ENCODE measurements around the gene BICRAL.
"Not testable (repeated sequence)": the region's sequence is repeated elsewhere in the genome, so short reads cannot be mapped to it uniquely, and the experiment has no call there.

The BICRAL gene

DNA sequence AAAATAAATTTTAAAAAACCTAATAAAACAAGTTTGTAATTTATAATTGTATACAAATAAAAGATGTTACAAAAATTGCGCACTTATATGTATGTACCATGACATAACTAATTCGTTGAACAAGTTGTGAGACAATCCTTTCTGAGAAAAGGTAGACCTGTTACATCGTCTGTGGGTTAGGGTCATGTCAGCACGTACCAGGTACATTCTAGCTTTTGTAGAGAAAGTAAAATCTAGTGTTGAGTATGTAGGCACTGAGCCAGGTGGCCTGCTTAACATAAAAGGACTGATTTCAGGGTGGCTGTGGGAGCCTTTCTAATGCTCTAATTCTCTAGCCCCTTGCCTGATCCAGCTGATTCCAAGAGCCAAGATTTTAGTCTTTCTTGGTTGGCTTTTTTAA is 108.0 kb downstream of the BICRAL start:
- H3K4me2 ChIP-seq (ENCODE audit: low read length) = peak overlapping the region; percentile 94
- peaks cover 15% of the 10 kb centered on the region for H3K79me2 ChIP-seq (ENCODE audit: low read length)
- H3K4me1 ChIP-seq (ENCODE audit: low read length) = peaks cover 28% of the 10 kb centered on the region
- no peaks in the 10 kb centered on the region for H3K9me3 ChIP-seq (ENCODE audit: insufficient read depth, low read length)
- no peak overlapping the region for H2AFZ ChIP-seq (ENCODE audit: low read depth, low read length)
- TF ChIP-seq EZH2phosphoT487 (IDR thresholded peaks at IDR 0.05; ENCODE audit: low read depth) = no peak
- TF ChIP-seq, protein P1, sequence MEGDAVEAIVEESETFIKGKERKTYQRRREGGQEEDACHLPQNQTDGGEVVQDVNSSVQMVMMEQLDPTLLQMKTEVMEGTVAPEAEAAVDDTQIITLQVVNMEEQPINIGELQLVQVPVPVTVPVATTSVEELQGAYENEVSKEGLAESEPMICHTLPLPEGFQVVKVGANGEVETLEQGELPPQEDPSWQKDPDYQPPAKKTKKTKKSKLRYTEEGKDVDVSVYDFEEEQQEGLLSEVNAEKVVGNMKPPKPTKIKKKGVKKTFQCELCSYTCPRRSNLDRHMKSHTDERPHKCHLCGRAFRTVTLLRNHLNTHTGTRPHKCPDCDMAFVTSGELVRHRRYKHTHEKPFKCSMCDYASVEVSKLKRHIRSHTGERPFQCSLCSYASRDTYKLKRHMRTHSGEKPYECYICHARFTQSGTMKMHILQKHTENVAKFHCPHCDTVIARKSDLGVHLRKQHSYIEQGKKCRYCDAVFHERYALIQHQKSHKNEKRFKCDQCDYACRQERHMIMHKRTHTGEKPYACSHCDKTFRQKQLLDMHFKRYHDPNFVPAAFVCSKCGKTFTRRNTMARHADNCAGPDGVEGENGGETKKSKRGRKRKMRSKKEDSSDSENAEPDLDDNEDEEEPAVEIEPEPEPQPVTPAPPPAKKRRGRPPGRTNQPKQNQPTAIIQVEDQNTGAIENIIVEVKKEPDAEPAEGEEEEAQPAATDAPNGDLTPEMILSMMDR (IDR thresholded peaks at IDR 0.05; ENCODE audit: low read depth, low read length) = no peak
- H3K9ac ChIP-seq (ENCODE audit: low read length) = peak overlapping the region; percentile 83
- no peaks in the 10 kb centered on the region for H3K27me3 ChIP-seq (ENCODE audit: low read depth, low read length)
- H3K4me3 ChIP-seq (ENCODE audit: low read length) = peak overlapping the region; percentile 86
- H3K36me3 ChIP-seq (replicated peaks; ENCODE audit: low read depth, low read length) = peaks cover 11% of the 10 kb centered on the region
- no peaks in the 10 kb centered on the region for H4K20me1 ChIP-seq (ENCODE audit: insufficient read depth, low read length)
- peak overlapping the region; percentile 82 for H3K27ac ChIP-seq (ENCODE audit: low read length)

DNA sequence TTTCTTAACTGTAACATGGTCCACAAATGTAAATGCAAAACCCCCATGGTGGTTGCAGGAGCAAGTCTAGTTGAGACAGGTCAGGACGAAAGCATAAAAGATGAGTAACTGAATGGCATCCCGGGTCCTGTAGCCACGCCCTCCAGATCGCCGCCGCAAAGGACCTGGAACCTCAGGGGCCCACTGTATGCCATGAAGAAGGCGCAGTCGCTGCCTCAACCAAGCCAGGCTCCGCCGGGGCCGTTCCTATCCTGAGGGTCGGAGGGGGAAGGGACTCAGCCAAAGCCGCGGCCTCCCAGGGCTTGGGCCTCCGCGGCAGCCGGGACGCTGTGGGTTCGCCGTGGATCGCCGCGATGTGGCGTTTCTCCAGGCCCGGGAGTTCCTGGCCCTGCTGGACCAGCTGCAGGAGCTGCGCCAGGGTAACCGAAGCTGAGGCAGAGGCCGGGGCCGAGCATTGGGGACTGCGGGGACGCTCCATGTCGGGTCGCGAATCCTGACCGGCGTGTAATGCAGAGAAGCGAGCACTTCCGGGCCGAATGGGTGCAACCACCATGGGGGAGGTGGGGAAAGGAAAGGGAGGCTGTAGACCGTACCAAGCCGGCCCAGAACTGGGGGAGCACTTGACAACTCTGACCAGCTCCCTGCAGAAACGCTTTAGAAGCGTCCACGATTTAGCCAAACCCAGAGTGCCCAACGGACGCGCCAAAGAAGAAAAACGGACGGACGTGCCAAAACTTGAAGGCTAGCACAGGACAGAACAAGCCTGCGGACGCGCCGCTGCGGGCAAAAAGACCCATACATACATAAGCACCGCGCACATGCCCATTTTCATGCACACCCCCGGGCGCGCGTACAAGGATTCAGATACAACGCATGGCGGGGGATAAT is 108.7 kb downstream of the BICRAL start:
- TF ChIP-seq EZH2phosphoT487 (IDR thresholded peaks at IDR 0.05; ENCODE audit: low read depth) = no peak
- TF ChIP-seq, protein P1 (IDR thresholded peaks at IDR 0.05; ENCODE audit: low read depth, low read length) = no peak
- no peaks in the 10 kb centered on the region for H3K27me3 ChIP-seq (ENCODE audit: low read depth, low read length)
- peaks cover 11% of the 10 kb centered on the region; the same call in 1 of the 2 replicates for H3K79me2 ChIP-seq (ENCODE audit: low read length)
- H3K36me3 ChIP-seq (replicated peaks; ENCODE audit: low read depth, low read length) = peaks cover 6% of the 10 kb centered on the region
- peak overlapping the region; percentile 94 for H3K4me2 ChIP-seq (ENCODE audit: low read length)
- H3K9ac ChIP-seq (ENCODE audit: low read length) = peak overlapping the region; percentile 83
- H3K4me3 ChIP-seq (ENCODE audit: low read length) = peak overlapping the region; percentile 86
- peak overlapping the region; percentile 82 for H3K27ac ChIP-seq (ENCODE audit: low read length)
- peak overlapping the region; percentile 79 for H2AFZ ChIP-seq (ENCODE audit: low read depth, low read length)
- H4K20me1 ChIP-seq (ENCODE audit: insufficient read depth, low read length) = no peaks in the 10 kb centered on the region
- peaks cover 28% of the 10 kb centered on the region for H3K4me1 ChIP-seq (ENCODE audit: low read length)
- H3K9me3 ChIP-seq (ENCODE audit: insufficient read depth, low read length) = no peaks in the 10 kb centered on the region

DNA sequence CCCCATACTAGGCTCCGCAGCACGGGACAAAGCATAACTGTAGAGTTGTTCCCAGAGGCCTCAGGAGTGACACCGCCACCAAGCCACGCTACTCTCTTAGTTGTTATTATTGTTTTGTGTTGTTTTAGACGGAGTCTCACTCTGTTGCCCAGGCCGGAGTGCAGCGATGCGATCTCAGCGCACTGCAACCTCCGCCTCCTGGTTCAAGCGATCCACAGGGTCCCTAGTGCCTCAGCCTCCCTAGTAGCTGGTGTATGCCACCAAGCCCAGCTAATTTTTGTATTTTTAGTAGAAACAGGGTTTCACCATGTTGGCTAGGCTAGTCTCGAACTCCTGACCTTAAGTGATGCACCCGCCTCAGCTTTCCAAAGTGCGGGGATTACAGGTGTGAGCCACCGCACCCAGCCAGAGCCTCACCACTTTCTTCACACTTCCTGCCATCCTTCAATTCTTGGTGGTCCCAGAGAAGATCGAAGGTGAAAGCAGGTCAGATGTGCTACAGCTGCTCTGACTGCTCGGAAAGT is 109.4 kb downstream of the BICRAL start:
- H4K20me1 ChIP-seq (ENCODE audit: insufficient read depth, low read length) = no peaks in the 10 kb centered on the region
- H3K4me3 ChIP-seq (ENCODE audit: low read length) = peak overlapping the region; percentile 86
- TF ChIP-seq EZH2phosphoT487 (IDR thresholded peaks at IDR 0.05; ENCODE audit: low read depth) = no peak
- TF ChIP-seq, protein P1 (IDR thresholded peaks at IDR 0.05; ENCODE audit: low read depth, low read length) = no peak
- no peaks in the 10 kb centered on the region for H3K9me3 ChIP-seq (ENCODE audit: insufficient read depth, low read length)
- peak overlapping the region; percentile 79 for H2AFZ ChIP-seq (ENCODE audit: low read depth, low read length)
- H3K4me1 ChIP-seq (ENCODE audit: low read length) = peaks cover 28% of the 10 kb centered on the region
- peak overlapping the region; percentile 82 for H3K27ac ChIP-seq (ENCODE audit: low read length)
- peak overlapping the region; percentile 94 for H3K4me2 ChIP-seq (ENCODE audit: low read length)
- no peaks in the 10 kb centered on the region for H3K36me3 ChIP-seq (replicated peaks; ENCODE audit: low read depth, low read length)
- peaks cover 6% of the 10 kb centered on the region; the same call in 1 of the 2 replicates for H3K79me2 ChIP-seq (ENCODE audit: low read length)
- no peaks in the 10 kb centered on the region for H3K27me3 ChIP-seq (ENCODE audit: low read depth, low read length)
- peak overlapping the region; percentile 83 for H3K9ac ChIP-seq (ENCODE audit: low read length)

DNA sequence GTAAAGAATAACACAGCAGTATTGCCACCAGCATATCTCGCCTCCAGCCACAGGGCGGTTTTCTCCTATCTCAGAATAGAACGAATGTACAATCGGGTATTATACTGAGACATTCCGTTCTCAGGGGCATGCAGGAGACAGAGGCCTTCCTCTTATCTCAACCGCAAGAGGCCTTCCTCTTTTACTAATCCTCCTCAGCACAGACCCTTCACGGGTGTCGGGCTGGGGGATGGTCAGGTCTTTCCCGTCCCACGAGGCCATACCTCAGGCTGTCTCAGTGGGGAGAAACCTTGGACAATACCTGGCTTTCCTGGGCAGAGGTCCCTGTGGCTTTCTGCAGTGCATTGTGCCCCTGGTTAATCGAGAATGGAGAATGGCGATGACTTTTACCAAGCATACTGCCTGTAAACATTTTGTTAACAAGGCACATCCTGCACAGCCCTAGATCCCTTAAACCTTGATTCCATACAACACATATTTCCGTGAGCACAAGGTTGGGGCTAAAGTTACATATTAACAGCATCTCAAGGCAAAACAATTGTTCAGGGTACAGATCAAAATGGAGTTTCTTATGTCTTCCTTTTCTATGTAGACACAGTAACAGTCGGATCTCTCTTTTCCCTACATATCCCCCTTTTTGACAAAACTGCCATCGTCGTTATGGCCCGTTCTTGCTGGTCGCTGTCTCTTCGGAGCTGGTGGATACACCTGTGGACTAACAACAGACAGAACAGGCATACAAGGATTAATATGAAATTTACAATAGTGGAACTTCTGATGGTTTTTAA is 112.4 kb downstream of the BICRAL start:
- peaks cover 31% of the 10 kb centered on the region for H3K4me1 ChIP-seq (ENCODE audit: low read length)
- H3K27me3 ChIP-seq (ENCODE audit: low read depth, low read length); H3K36me3 ChIP-seq (replicated peaks; ENCODE audit: low read depth, low read length); H3K79me2 ChIP-seq (ENCODE audit: low read length); H4K20me1 ChIP-seq (ENCODE audit: insufficient read depth, low read length); H3K9me3 ChIP-seq (ENCODE audit: insufficient read depth, low read length): not testable (repeated sequence)
- H2AFZ ChIP-seq (ENCODE audit: low read depth, low read length) = peak overlapping the region; percentile 68
- H3K9ac ChIP-seq (ENCODE audit: low read length) = peak overlapping the region; percentile 50; the same call in 1 of the 2 replicates
- H3K4me3 ChIP-seq (ENCODE audit: low read length) = peak overlapping the region; percentile 22
- peak overlapping the region; percentile 68 for H3K4me2 ChIP-seq (ENCODE audit: low read length)
- peak overlapping the region; percentile 57 for H3K27ac ChIP-seq (ENCODE audit: low read length)

Data from OCI-LY3 (cell line).